HG02870 (cell line): ENCODE measurements around the gene DBN1.

Experiments
- ATAC-seq: cut with Tn5 transposase; IDR thresholded peaks from one replicate; pipeline ENCODE4 v1.9.1; 2021; ENCODE audit warnings: mild to moderate bottlenecking, moderate library complexity; ENCODE audit not compliant: unreplicated experiment

The DBN1 gene

DNA sequence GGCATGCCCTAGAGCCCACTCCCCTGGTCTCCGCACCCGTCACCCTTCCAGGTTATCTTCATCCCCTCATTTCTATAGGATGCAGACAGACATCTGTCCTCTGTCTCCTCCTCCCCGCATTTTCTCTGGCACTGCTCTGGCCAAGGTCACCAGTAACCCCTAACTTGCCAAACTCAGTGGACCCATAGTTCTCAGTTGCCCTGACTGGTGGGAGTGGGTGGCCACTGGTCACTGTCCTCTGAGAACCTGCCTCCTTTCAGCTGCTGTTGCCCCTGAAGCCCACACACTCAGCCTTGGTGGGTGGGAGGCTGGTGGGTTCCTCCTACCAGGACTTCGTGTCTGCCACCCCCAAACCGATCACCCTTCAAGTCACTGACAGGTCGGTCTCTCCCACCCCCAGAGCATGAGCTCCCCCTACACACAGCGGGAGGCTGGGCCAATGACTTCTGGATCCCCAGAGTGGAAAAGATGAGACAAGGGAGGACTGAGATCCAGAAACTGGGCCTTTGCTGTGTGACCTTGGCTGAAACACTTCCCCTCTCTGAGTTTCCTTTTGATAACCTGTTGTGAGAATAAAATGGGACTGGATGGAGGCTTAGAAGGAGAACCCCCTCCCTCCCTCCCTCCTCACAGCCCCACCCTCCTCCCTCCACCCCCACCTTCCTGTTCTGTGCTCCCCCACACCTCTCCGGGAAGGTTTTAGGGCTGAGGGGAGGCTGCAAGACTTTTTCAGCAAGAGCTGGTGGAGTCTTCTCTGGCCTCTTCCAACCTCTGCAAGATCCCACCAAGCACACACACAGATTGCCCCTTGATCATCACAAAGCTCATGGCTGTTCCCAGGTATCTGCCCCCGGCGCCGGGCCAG, 2.4 kb upstream of the DBN1 start:
- ATAC-seq = no peak

DNA sequence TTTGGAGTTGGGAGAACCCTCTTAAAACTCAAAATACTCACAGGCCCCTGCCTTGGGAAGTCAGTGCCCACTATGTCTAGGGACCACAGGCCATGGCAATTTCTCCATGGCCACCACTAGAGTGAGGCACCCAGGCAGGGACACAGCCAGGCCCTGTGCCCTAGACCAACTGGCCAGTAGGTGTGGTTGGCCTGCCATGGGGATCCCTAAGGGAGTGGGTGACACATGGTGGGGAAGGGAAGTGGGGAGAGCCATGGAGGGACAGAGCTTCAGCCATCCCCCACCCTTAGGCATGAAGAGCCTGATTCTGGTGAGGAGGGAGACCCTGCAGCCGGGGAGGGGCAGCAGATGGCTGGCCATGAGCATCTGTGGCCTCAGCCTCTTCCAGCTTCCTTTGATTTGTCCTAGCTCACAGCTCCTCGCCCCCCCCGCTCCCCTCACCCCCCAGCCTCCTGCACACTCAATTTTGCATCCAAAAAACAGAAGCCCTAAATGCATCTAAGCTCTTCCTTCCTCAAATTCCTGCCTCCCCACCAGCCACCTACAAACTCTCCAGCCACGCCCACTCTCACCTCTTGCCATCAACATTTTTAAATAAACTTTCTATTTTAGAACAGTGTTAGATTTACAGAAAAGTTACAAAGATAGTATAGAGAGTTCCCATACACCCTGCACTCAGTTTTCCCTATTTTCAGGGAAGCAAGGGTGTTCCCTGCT, 1.6 kb upstream of the DBN1 start:
- ATAC-seq = no peak

DNA sequence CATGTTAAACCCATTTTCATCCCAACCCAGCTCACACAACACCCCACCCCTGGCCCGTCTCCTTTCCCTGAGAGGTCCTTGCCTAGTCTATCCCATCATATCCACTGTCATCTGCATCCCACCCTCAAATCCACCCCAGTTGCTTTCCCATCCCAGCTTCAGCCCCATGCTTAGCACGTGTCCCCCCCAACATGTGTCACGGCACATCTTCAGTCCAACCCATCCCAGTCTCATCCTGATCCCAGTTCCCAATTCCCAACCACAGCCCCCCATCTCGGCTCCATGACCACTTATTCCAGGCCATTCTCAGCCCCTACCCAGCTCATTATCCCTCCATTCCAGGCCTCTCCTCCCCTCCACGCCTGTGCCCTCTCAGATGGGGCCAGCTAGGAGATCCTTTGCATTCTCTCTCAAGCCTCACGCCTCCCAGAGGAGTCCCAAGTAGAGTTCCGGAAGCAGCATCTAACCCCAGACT, 605 bp upstream of the DBN1 start:
- no peak for ATAC-seq

DNA sequence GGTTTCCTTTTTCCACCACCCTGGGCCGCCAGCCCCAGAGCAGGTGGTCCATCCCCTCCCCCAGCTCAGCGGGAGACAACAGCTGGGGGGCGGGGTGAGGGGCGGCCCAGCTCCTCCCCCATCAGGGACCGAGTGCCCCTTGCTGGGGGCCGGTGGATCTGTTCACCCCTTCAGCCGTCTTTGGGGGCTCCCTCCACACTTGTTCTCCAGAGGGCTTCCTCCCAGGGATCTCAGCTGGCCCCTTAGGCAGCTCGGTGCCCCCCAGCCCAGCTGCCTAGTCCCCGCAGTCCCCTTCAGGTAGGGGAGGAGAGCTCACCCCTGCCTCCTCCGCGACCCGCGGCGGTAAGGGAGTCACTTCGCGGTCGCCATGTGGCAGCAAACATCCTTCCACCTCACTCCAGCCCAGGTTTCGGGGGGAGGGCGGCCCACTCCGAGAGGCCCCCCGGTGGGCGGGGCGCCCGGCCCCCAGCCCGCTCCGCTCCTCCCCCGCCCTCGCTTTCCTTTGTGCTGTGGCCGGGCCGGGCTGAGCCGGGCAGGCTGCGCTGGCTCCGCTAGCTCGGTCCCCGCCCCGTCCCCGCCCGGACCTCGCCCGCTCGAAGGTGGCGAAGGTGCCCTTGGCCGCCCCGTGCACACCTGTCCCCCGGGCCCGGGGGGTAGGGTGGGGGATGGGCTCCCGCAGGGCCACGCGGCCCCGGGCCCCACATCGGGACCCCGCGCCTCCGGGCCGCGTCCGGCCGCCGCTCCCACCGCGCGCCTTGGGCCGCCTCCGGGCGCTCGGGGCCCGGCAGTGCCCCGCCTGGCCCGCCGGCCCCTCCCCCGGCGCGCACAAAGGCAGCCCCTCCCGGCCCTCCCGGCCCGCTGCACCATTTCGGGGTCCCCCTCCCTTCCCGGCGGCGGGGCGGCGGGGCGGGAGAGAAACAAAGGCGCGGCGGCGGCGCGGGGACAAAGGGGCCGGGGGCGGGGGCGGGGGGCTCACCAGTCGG, 683 bp downstream of the DBN1 start:
- ATAC-seq = peak; percentile 49

DNA sequence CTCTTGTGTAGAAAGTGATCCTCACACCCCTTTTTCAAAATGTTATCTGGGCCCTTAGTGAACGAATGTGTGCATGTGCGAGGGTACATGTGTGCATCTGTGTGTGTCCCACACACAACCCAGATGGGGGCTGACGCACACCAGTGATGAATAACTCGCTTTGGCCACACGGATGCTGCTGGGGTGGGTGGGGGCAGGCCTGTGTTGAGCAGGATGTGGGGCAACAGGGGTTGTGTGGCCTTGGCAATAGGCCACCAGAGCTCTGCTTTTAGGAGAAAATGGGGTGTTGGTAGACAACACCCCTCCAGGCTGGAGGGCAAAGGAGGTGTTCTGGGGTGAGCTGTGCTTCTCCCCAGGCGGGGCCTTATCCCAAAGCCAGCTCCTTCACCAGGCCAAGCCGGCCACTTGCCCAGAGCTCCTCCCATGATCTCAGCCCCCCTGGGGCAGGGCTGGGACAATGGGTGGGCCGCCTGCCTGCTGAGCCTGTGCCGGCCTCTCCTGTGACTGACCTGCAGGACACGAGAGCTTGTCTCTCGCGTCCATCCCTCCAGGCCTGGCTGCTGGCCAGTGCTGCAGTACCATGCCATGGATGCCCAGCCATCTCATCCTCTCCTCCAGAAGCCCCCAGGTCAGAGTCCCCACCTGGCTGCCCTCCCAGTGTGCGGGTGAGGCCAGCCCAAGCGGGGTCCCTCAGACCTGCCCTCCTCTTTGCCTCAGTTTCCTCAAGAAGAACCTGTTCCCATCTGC, 1.7 kb downstream of the DBN1 start:
- no peak for ATAC-seq

DNA sequence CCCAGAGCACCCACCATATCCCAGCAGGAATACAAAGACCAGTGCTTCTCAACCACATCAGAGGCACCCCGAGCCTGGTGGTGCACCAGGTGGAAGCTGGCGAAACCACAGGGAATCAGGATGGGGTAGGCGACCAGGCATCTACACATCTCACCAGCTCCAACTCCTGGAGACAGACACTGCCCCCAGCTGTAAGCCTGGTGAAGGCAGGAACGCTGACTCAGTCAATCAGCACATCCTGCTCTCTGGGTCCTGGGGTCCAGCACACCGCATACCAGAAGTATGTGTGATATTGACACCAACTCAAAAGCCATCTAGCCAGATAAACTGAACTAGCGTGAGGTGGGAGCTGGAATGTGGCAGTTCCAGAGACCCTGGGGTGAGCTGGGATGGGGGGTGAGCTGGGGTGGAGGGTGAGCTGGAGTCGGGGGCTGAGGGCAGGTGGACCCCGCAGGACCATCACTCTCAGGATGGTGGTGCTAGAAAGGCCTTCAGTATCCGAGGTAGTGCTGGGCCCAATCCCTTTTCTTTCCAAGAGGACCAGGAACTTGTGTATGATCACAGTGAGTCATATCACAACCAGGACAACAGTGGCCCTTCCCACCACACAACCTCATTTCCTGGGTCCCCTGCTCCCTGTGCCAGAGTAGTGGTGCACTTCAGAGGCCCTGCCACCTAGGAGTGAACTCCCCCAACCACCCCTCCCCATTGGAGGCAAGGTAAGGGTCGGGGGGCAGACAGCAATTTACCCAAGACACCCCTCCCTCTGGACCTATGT, 2.5 kb downstream of the DBN1 start:
- no peak for ATAC-seq

DNA sequence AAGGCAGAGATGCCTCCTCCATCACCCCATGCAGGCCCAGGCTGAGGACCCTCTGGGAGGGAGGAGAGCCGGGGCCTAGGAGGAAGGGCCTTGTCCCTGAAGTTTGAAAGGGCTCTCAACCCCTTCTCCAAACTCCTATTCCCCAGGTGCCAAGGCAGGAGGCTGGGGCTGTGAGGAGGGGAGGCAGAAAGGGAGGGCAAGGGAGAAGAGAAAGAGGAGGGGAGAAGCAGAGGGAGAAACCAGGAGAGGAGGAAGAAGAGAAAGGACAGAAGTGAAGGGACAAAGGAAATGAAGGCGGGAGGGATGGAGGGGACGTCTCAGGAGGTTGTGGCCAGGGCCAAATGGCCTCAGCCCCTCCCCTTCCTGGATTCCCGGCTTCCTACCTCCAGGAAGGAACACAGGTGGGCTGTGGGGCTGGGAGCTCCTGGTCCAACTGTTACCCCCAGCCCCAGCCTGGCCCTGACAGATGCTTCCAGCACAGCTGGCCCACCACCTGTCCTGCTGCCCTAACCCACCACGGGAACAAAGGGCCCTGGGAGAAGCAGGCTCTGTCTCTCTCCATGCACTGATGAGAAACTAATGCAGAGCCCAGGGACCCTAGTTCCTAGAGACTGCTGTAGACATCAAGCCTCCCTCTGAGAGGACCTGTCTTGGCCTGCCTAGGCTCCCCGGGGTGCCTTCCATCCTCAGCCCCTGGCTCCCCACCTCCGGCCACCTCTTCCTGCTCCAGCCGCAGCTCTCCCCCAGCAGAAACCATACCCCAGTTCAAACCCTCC, 3.5 kb downstream of the DBN1 start:
- no peak for ATAC-seq

DNA sequence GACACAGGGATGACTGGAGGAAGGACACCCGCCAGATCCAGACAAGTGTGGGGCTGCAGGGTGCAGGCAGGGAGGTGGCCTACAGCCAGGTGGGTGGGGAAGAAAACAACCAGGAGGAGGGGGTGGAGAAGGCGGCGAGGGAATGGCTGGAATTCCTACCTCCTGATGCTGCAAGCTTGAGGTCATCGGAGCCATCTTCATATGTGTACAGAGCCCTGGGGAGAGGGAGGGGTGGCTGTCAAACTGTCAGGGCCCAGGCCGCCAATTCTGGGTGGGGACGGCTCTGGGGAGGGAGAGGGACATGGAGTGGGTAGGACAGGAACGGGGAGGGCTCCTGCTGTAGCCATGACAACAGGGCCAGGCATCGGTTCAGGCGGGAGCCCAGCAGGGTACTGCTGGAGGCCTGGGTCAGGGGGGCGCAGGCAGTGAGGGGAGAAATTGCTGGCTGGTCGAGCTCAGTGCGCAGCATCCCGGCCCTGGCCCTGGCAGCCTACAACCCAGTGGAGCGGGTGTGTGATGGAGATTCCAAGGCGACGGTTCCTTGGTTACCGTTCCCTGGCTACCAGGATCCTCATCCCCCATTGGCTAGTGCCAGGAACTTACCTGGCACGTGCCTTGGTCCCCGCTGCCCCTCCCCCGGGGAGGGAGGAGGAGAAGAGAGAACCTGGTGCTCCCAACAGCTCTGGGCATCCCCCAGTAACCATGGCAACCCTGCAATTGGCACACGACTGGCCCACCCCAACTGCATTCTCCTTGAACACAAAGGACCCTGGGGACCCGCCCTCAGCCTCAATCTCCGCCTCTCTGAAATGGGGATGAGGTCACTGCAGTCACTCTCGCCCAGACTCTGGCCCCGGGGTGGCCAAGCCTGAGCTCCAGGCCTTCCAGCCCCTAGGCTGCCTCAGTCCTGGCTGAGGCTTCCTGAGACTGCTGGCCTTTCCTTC, 4.5 kb downstream of the DBN1 start:
- ATAC-seq = no peak

DNA sequence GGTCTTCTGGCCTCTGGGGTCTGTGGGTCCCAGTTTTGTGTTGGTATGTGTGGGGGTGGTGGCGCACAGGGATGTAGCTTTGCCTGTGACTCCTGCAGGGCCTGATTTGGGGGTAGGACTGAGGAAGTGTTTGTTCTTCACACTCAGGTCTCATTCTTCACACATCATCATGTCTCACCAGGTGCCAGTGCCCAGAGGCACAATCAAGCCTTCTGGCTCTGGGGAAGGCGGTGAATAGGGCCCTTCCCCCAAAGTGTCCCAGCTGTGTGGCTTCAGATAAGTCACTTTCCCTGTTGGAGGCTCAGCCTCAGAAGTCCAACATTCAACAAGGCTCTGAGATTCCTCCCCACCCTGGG, 5.1 kb downstream of the DBN1 start:
- ATAC-seq = no peak

DNA sequence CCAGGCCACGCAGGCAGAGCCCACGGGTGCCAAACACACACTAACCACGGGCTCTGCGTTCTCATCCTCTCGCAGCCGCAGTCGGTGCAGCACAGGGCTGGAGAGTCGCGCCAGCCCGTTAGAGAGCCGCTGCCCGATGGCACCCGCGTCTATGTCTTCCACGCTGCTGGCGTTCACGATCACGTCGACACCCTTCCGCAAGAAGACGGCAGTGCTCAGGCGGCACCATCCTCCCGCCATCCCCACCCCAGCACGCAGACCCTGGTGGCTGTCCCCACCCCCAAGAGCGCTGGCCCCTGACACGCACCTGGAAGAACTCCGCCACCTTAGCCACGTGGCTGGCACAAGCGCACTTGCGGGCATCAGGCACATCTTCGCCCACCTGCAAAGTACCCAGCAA, 6.0 kb downstream of the DBN1 start:
- ATAC-seq = no peak

DNA sequence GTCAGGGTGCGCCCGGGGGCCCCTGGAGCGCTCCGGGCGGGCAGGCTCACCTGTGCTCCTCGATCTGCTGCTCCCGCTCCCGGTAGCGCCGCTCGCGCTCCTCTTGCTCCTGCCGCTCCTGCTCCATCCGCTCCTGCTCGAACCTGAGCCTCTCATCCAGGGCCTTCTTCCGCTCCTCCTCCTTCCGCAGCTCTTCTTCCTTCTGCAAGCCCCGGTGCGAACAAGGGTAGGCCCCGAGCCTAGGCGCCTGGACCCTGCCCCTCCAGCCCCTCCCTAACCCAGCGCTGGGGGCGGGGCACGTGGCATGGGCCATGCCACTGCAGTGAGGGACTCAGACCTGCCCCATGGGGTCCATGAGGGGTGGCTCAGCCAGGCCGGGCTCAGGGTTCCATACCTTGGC, 6.6 kb downstream of the DBN1 start:
- no peak for ATAC-seq

DNA sequence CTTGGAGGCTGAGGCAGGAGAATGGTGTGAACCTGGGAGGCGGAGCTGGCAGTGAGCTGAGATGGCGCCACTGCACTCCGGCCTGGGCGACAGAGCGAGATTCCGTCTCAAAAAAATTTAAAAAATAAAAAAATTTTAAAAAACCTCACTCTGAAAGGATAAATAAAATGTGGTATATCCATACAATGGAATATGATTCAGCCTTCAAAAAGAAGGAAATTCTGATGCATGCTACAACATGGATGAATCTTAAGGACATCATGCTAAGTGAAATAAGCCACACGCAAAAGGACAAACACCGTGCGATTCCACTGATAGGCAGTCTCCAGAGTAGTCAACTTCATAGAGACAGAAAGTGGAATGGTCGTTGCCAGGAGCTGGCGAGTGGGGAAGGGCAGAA, 8.4 kb downstream of the DBN1 start:
- ATAC-seq = no peak

DNA sequence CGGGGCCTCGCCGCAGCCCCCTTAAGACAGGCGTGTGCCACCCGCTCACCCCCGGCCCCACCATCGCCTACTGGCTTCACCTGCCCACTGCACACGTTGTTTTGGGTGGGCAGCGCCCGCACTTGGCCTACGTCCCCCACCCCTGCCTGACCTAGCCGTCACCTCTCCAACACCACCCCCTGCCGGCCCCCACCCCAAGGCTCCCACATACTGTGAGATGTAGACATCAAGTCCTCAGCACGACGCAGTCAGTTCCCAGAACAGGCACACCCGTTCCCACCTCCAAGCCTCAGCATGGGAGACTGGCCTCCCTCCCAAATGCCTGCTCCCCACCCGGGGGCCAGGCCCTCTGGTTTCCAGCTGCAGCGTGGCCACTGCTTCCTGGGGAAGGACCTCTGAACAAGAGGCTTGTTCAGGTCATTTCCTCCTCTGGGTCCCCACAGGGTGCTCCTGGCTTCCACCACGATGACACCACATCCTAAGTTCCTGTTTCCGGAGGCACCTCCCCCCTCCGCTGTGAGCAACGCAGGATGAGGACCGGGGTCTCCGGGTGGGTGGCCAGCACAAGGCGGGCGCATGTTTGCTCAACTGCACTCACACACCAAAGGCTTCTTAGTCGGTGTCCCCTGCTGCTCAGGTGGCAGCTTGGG, 11.3 kb downstream of the DBN1 start:
- ATAC-seq = no peak

DNA sequence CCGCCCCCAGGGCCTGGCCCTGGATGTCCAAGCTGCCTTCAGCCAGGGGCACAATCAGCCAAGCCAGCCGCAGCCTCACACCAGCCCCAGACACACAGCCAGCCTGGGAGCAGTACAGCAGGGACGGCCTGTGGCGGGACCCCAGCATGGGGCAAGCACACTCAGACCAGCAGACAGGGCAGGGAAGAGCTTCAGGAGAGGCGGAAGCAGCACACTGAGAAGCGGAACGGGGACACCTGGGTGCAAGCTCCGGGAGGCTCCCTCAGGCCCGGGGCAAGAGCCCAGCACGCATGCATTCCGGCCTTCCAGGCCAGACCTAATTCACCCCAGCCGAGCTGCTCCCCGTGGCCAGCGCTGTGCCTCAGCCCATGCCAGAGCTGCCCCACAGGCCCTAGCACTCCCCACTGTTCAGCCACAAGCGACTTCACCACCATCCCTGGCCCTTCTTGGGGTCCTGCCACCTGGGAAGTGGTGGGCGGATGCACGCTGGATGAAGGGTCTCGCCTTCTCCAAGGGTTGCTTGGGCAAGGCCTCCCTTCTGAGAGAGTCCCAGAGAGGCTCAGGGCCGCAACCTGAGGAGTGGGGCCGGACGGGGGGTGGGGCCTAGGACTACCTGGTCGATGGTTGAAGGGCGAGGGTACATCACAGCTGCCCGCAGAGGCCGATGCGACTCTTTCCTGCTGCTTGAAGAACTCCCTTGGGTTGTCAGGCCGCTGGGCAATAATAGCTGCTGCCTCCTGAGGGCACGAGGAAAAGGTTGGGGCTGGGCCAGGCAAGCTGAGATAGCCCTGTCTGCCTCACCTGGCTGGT, 13.4 kb downstream of the DBN1 start:
- ATAC-seq = no peak

DNA sequence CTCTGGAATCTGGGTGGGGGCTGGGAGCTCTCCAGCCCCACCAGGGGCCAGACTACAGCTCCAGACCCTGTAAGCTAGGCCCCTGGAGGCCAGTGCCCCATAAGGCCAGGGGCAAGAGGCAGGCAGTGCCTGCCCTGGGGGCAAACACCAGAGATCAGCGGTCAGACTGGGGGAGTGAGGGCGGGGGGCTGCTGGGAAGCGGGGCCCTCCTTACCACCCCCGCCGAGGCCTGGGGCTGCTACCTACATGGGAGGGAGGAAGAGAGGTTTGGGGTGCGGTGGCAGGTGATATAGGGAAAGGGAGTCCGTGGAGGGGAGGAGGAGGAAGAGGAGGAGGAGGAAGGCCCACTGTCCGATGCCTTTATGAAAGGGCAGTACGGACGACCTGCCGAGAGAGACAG, 14.1 kb downstream of the DBN1 start:
- ATAC-seq = no peak

DNA sequence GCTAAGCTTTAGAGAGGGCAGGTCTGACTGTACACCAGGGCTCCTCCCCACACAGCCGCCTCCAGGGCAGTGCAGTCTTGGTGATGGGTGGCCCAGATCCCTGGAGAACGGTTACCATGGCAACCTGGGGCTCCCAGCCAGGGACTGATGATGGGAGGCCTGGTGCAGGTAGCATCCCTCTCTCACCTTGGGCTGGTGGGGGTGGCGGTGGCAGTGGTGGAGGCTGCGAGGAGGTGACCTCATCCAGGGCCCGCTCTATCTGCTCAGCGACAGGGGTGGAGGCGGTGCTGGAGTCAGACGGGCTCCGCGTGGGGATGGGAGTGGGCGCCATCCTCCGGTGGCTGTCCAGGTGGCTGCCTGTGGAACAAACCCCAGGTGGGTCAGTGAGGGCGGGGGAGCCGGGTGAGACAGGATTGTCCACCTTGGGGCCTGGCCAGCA, 14.5 kb downstream of the DBN1 start:
- ATAC-seq = no peak
